GM12874 (cell line): ENCODE measurements around the gene NT5DC1.

Experiments used
- CTCF ChIP-seq: IDR thresholded peaks from 2 replicates; pipeline ENCODE4 v1.5.1; 2011; ENCODE audit warnings: low read depth, mild to moderate bottlenecking, control low read depth, low read length, moderate library complexity; ENCODE audit not compliant: insufficient read depth

Gene NT5DC1

GRCh38 chr6:116223355-116223754 is 122.7 kb downstream of the NT5DC1 start:
- TF ChIP-seq CTCF = no peak

- TF ChIP-seq CTCF = no peak
Measured at GRCh38 chr6:116229287-116229913, 128.7 kb downstream of the NT5DC1 start.

- TF ChIP-seq CTCF = no peak
Measured at GRCh38 chr6:116234689-116235088, 134.0 kb downstream of the NT5DC1 start.

GRCh38 chr6:116238083-116238482 is 137.4 kb downstream of the NT5DC1 start:
- TF ChIP-seq CTCF = no peak

GRCh38 chr6:116239256-116239655 is 138.6 kb downstream of the NT5DC1 start:
- no peak for TF ChIP-seq CTCF

GRCh38 chr6:116239856-116240255 is 139.2 kb downstream of the NT5DC1 start:
- no peak for TF ChIP-seq CTCF

- no peak for TF ChIP-seq CTCF
Measured at GRCh38 chr6:116244284-116244683, 143.6 kb downstream of the NT5DC1 start.

- TF ChIP-seq CTCF = no peak
Measured at GRCh38 chr6:116246089-116246488, 145.4 kb downstream of the NT5DC1 start.
